Panc1 (cell line): Measurements from ENCODE around the gene PIEZO1. TPM values are rescaled to one million over a fixed set of nuclear protein-coding genes. Genes with fewer than 3 reads are reported as not detected.

Experiments used
- ATAC-seq: fragments of 200-7000 bp; cut with Tn5 transposase; 2 replicates; pipeline ENCODE4 v1.9.1; 2020; ENCODE audit warnings: mild to moderate bottlenecking, moderate library complexity
- BruUV-seq: library from RNA; stranded (reverse); fragments of 400-500 nt; replicated peaks from 2 replicates; lab custom pipeline; 2021; lab: Mats Ljungman, UMichigan
- CTCF ChIA-PET: fragments of 300-600 bp; sonication (Branson Sonifier 250); formaldehyde crosslinking; loops from one replicate; lab custom pipeline; 2022; ENCODE audit warnings: antibody characterized with exemption; lab: Charles Lee
- POLR2A ChIA-PET: fragments of 300-600 bp; sonication (Branson Sonifier 250); formaldehyde crosslinking; loops from one replicate; lab custom pipeline; 2022; ENCODE audit warnings: antibody characterized with exemption; lab: Charles Lee
- DNase-seq: peaks from one replicate; pipeline ENCODE4 v3.0.0-alpha.2; 2010; ENCODE audit warnings: low read depth, low spot score
- H3K27ac ChIP-seq: 2 replicates; pipeline ENCODE4 v1.5.1; 2011; ENCODE audit warnings: mild to moderate bottlenecking, low read length, inconsistent platforms
- H3K27me3 ChIP-seq: fragments of 200-500 bp; sonication (Bioruptor generic); 2 replicates; pipeline ENCODE4 v1.6.0; 2014; ENCODE audit warnings: low read length, inconsistent platforms; ENCODE audit not compliant: control insufficient read depth, insufficient read depth
- H3K36me3 ChIP-seq: fragments of 200-500 bp; sonication (Bioruptor generic); 2 replicates; pipeline ENCODE4 v1.5.1; 2014; ENCODE audit warnings: inconsistent platforms, mild to moderate bottlenecking, low read length, moderate library complexity; ENCODE audit not compliant: control insufficient read depth, insufficient read depth
- H3K4me1 ChIP-seq: 2 replicates; pipeline ENCODE4 v1.5.1; 2011; ENCODE audit warnings: inconsistent platforms, mild to moderate bottlenecking, low read length, moderate library complexity; ENCODE audit not compliant: control insufficient read depth, insufficient read depth
- H3K4me3 ChIP-seq, 2 experiments: 2 replicates each; pipeline ENCODE4 v1.5.1; 2011 to 2012; ENCODE audit warnings: low read depth in 2 of 2, low read length in 2 of 2, mild to moderate bottlenecking in 2 of 2, inconsistent platforms in 1 of 2, moderate library complexity in 1 of 2
- H3K9me3 ChIP-seq: fragments of 200-500 bp; sonication (Bioruptor generic); 2 replicates; pipeline ENCODE4 v1.5.1; 2014; ENCODE audit warnings: low read depth, mild to moderate bottlenecking, inconsistent platforms, low read length, moderate library complexity; ENCODE audit not compliant: control insufficient read depth, insufficient read depth
- CTCF ChIP-seq: fragments of 450-650 bp; IDR thresholded peaks from 2 replicates; pipeline ENCODE4 v1.5.1; 2017; ENCODE audit warnings: mild to moderate bottlenecking
- POLR2AphosphoS5 ChIP-seq: IDR thresholded peaks from 2 replicates; pipeline ENCODE4 v1.6.1; 2012; ENCODE audit warnings: mild to moderate bottlenecking, low read depth, low read length, moderate library complexity
- REST ChIP-seq, 2 experiments: IDR thresholded peaks; 2 replicates each; pipeline ENCODE4 v1.6.1; 2011 to 2012; ENCODE audit warnings: low read depth in 2 of 2, control low read depth in 1 of 2, low read length in 1 of 2, mild to moderate bottlenecking in 1 of 2, moderate library complexity in 1 of 2; ENCODE audit not compliant: insufficient read depth in 1 of 2
- SIN3A ChIP-seq: IDR thresholded peaks from 2 replicates; pipeline ENCODE4 v1.6.1; 2012; ENCODE audit warnings: low read depth, mild to moderate bottlenecking, low read length, moderate library complexity, borderline replicate concordance; ENCODE audit not compliant: insufficient read depth
- TCF7L2 ChIP-seq: IDR thresholded peaks from 2 replicates; pipeline ENCODE4 v1.6.1; 2011; ENCODE audit warnings: mild to moderate bottlenecking, low read depth, low read length, inconsistent platforms
- in situ Hi-C: cut with HindIII; loops from 2 replicates; pipeline ENCODE4 v1.10.0; 2016; ENCODE audit warnings: low sequenced_read_pairs, low pct_unique_long_range_greater_than_20kb
- intact Hi-C: fragments of 100-400 bp; cut with micrococcal nuclease; formaldehyde crosslinking; loops from one replicate; pipeline ENCODE4 v1.10.0; 2022; ENCODE audit not compliant: unreplicated experiment
- total RNA-seq: library from RNA; stranded (reverse); gene quantifications from one replicate; pipeline ENCODE4 v1.2.1, GENCODE V29; 2021; ENCODE audit not compliant: unreplicated experiment

The PIEZO1 gene
- total RNA-seq, 1 experiment from 2014 or later, result 175 TPM

GRCh38 chr16:88749358-88749757, 35.7 kb downstream of the PIEZO1 start:
- Histone ChIP-seq H3K27ac (no peak overlapping the region), H3K9me3 (no peaks in the 10 kb centered on the region), H3K36me3 (no peaks in the 10 kb centered on the region), H3K4me3 (no peak overlapping the region), H3K27me3 (no peaks in the 10 kb centered on the region), H3K4me1 (peaks cover 4% of the 10 kb centered on the region; the same call in 1 of the 2 replicates)
- TF ChIP-seq TCF7L2 (no peak), REST (IDR thresholded peaks at IDR 0.05; ENCODE audit: insufficient read depth in 1 of 2, low read depth in 2 of 2, low read length in 1 of 2) (no peak), SIN3A (no peak), POLR2AphosphoS5 (no peak), CTCF (no peak)
- ATAC-seq (no peak), DNase-seq (no peak)
- intact Hi-C loops (no loop called here), in situ Hi-C loops (no loop called here)
- CTCF ChIA-PET, result no interaction called here
- POLR2A ChIA-PET, result no interaction called here
- BruUV-seq, result no TSS peak

- ChIA-PET CTCF (interaction anchor here (0.6 kb wide), 1 partner anchor 139 kb away, joined by 4 read pairs; no protein-coding TSS in a partner anchor), POLR2A (no interaction called here)
- no peak for ATAC-seq
- no peak for TF ChIP-seq SIN3A
- TF ChIP-seq CTCF, result no peak
- TF ChIP-seq REST (IDR thresholded peaks at IDR 0.05; ENCODE audit: insufficient read depth in 1 of 2, low read depth in 2 of 2, low read length in 1 of 2), result no peak
- no peak for TF ChIP-seq POLR2AphosphoS5
- TF ChIP-seq TCF7L2, result no peak
- no peak for DNase-seq
- no peak overlapping the region for H3K27ac ChIP-seq
- no peaks in the 10 kb centered on the region for H3K27me3 ChIP-seq
- in situ Hi-C loops (no loop called here), intact Hi-C loops (no loop called here)
- H3K4me3 ChIP-seq, result no peak overlapping the region
- H3K9me3 ChIP-seq, result no peaks in the 10 kb centered on the region
- no peaks in the 10 kb centered on the region; the same call in 1 of the 2 replicates for H3K4me1 ChIP-seq
- no peaks in the 10 kb centered on the region for H3K36me3 ChIP-seq
- BruUV-seq, result no TSS peak
These were observed 36.7 kb downstream of the PIEZO1 start for GRCh38 chr16:88748364-88748763.
